HepG2 (cell line): ENCODE results near the gene TSKU. TPM values are rescaled to one million over a fixed set of nuclear protein-coding genes. Genes with fewer than 3 reads are reported as not detected.
A peak's percentile ranks its signal among the peaks of the same experiment; 100 is the strongest.

Source experiments
- ARID2 ChIP-seq: sonication (generic); formaldehyde crosslinking; IDR thresholded peaks from 2 replicates; pipeline ENCODE4 v1.8.1; 2022; ENCODE audit warnings: mild to moderate bottlenecking, missing genetic modification reagents, borderline replicate concordance
- DNMT1 ChIP-seq: sonication (generic); formaldehyde crosslinking; IDR thresholded peaks from 2 replicates; pipeline ENCODE4 v1.5.1; 2020; ENCODE audit warnings: mild to moderate bottlenecking, missing genetic modification reagents
- GTF3A ChIP-seq: sonication (generic); formaldehyde crosslinking; conservative IDR thresholded peaks from 2 replicates; pipeline ENCODE4 v1.4.0; 2020; ENCODE audit warnings: mild to moderate bottlenecking, missing genetic modification reagents
- HMG20A ChIP-seq: IDR thresholded peaks from 2 replicates; pipeline ENCODE4 v1.6.1; 2016; ENCODE audit warnings: borderline replicate concordance
- KDM2A ChIP-seq: sonication (generic); formaldehyde crosslinking; IDR thresholded peaks from 2 replicates; pipeline ENCODE4 v1.4.0; 2020; ENCODE audit warnings: low read depth, missing genetic modification reagents, borderline replicate concordance
- NFE2L2 ChIP-seq: fragments of 150-350 bp; IDR thresholded peaks from 2 replicates; pipeline ENCODE4 v1.6.1; 2014; ENCODE audit warnings: low read length
- ZBTB20 ChIP-seq: sonication (generic); formaldehyde crosslinking; IDR thresholded peaks from 2 replicates; pipeline ENCODE4 v1.8.1; 2023; ENCODE audit warnings: missing genetic modification reagents, low read depth, mild to moderate bottlenecking, borderline replicate concordance
- ZBTB8A ChIP-seq: sonication (generic); formaldehyde crosslinking; IDR thresholded peaks from 2 replicates; pipeline ENCODE4 v1.4.0; 2020; ENCODE audit warnings: mild to moderate bottlenecking, low read depth, missing genetic modification reagents, borderline replicate concordance
- ZNF558 ChIP-seq: sonication (generic); formaldehyde crosslinking; IDR thresholded peaks from 2 replicates; pipeline ENCODE4 v1.9.0; 2022; ENCODE audit warnings: mild to moderate bottlenecking, missing genetic modification reagents, borderline replicate concordance
- ZSCAN20 ChIP-seq: sonication (generic); formaldehyde crosslinking; IDR thresholded peaks from 2 replicates; pipeline ENCODE4 v1.4.0; 2020; ENCODE audit warnings: missing genetic modification reagents, mild to moderate bottlenecking, borderline replicate concordance
- polyA plus RNA-seq, 8 experiments: library from polyadenylated mRNA; depleted of rRNA in 3 of 8; stranded (reverse) in 7 of 8; unstranded in 1 of 8; fragments of >200 nt; fragmentation: Illumina TruSeq in 4 of 8; extraction: Trizol in 4 of 8; gene quantifications; 2 replicates each; pipeline versions ENCODE4 v1.2.1 to v1.2.3, GENCODE V29; 2011 to 2016; ENCODE audit warnings: low read depth in 4 of 8, missing spikeins in 1 of 8, mixed read lengths in 1 of 8; ENCODE audit not compliant: insufficient read depth in 1 of 8
- total RNA-seq, 5 experiments: library from RNA; depleted of rRNA; stranded (reverse); fragments of >200 nt; fragmentation: Illumina TruSeq; extraction: Trizol; gene quantifications; 2 replicates each; pipeline ENCODE4 v1.2.3, GENCODE V29; 2016; ENCODE audit warnings: low read depth in 1 of 5
- TF ChIP-seq, protein P1 (sequence below): sonication (generic); formaldehyde crosslinking; IDR thresholded peaks from 2 replicates; pipeline ENCODE4 v1.5.0; 2020; ENCODE audit warnings: mild to moderate bottlenecking, missing genetic modification reagents
- TF ChIP-seq, protein P2 (sequence below): sonication (generic); formaldehyde crosslinking; IDR thresholded peaks from 2 replicates; pipeline ENCODE4 v1.8.0; 2022; ENCODE audit warnings: missing genetic modification reagents, mild to moderate bottlenecking, moderate library complexity, borderline replicate concordance
- TF ChIP-seq, protein P3 (sequence below): sonication (generic); formaldehyde crosslinking; IDR thresholded peaks from 2 replicates; pipeline ENCODE4 v1.4.0; 2020; ENCODE audit warnings: mild to moderate bottlenecking, missing genetic modification reagents
- TF ChIP-seq, protein P4 (sequence below): sonication (generic); formaldehyde crosslinking; IDR thresholded peaks from 2 replicates; pipeline ENCODE4 v1.4.0; 2020; ENCODE audit warnings: missing genetic modification reagents, mild to moderate bottlenecking, borderline replicate concordance
- TF ChIP-seq, protein P5 (sequence below): sonication (generic); formaldehyde crosslinking; IDR thresholded peaks from 2 replicates; pipeline ENCODE4 v1.5.1; 2020; ENCODE audit warnings: mild to moderate bottlenecking, missing genetic modification reagents, borderline replicate concordance

The TSKU gene
- total and polyA plus RNA-seq, 2 of the 13 experiments (the other 11 are each of a cell fraction or from before 2014, with no cell fraction given), result 20.3 to 21.4 TPM

DNA sequence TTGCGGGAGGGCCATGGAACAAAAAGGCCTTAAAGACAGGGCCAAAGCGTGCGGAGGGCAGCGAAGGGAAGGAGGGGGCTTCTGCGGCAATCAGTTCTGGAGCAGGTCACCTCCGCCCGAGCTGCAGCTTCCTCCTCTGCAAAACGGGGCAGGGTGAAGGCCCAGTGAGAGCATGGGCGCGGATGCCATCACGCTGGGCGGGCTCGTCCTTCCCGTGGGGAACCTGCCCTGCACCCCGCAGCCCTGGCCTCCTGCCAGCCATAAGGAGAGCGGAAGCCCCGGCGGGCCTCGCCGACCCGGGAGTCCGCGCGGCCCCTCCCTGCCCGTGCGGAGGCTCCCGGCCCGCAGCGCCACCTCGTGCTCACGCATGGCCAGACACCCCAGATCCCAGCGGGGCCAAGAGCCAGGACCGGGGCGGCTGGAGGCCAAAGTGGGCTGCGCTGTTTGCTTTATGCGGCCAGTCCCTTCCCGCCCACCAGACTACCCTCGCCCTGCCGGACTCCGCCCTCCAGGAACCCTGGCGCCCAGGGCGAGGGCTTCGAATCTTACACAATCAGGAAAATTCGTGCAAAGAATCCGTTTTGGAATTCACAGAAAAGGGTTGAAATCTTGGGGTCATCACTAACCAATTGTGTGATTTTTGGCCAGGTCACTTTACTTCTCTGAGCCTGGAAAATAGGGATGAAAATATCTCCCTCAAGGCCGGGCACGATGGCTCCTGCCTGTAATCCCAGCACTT is 16.1 kb downstream of the TSKU start (continued):
- TF ChIP-seq, protein P1, sequence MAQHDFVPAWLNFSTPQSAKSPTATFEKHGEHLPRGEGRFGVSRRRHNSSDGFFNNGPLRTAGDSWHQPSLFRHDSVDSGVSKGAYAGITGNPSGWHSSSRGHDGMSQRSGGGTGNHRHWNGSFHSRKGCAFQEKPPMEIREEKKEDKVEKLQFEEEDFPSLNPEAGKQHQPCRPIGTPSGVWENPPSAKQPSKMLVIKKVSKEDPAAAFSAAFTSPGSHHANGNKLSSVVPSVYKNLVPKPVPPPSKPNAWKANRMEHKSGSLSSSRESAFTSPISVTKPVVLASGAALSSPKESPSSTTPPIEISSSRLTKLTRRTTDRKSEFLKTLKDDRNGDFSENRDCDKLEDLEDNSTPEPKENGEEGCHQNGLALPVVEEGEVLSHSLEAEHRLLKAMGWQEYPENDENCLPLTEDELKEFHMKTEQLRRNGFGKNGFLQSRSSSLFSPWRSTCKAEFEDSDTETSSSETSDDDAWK (CRISPR knock-in tag), result no peak
- TF ChIP-seq, protein P2, sequence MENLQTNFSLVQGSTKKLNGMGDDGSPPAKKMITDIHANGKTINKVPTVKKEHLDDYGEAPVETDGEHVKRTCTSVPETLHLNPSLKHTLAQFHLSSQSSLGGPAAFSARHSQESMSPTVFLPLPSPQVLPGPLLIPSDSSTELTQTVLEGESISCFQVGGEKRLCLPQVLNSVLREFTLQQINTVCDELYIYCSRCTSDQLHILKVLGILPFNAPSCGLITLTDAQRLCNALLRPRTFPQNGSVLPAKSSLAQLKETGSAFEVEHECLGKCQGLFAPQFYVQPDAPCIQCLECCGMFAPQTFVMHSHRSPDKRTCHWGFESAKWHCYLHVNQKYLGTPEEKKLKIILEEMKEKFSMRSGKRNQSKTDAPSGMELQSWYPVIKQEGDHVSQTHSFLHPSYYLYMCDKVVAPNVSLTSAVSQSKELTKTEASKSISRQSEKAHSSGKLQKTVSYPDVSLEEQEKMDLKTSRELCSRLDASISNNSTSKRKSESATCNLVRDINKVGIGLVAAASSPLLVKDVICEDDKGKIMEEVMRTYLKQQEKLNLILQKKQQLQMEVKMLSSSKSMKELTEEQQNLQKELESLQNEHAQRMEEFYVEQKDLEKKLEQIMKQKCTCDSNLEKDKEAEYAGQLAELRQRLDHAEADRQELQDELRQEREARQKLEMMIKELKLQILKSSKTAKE (CRISPR knock-in tag), result peak; percentile 43; the same call in 1 of the 2 replicates
- TF ChIP-seq NFE2L2, result no peak
- TF ChIP-seq KDM2A (CRISPR knock-in tag), result peak; percentile 99
- no peak for TF ChIP-seq ZBTB8A (CRISPR knock-in tag)
- TF ChIP-seq, protein P3, sequence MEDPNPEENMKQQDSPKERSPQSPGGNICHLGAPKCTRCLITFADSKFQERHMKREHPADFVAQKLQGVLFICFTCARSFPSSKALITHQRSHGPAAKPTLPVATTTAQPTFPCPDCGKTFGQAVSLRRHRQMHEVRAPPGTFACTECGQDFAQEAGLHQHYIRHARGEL, result no peak
- TF ChIP-seq ARID2, result no peak
- peak; percentile 67; the same call in 1 of the 2 replicates for TF ChIP-seq ZBTB20 (CRISPR knock-in tag)
- 0 out of 2 replicates have a peak, but pooled peaks have one; percentile 32 for TF ChIP-seq GTF3A (CRISPR knock-in tag)
- no peak for TF ChIP-seq ZSCAN20
- TF ChIP-seq HMG20A, result no peak
- TF ChIP-seq, protein P4, sequence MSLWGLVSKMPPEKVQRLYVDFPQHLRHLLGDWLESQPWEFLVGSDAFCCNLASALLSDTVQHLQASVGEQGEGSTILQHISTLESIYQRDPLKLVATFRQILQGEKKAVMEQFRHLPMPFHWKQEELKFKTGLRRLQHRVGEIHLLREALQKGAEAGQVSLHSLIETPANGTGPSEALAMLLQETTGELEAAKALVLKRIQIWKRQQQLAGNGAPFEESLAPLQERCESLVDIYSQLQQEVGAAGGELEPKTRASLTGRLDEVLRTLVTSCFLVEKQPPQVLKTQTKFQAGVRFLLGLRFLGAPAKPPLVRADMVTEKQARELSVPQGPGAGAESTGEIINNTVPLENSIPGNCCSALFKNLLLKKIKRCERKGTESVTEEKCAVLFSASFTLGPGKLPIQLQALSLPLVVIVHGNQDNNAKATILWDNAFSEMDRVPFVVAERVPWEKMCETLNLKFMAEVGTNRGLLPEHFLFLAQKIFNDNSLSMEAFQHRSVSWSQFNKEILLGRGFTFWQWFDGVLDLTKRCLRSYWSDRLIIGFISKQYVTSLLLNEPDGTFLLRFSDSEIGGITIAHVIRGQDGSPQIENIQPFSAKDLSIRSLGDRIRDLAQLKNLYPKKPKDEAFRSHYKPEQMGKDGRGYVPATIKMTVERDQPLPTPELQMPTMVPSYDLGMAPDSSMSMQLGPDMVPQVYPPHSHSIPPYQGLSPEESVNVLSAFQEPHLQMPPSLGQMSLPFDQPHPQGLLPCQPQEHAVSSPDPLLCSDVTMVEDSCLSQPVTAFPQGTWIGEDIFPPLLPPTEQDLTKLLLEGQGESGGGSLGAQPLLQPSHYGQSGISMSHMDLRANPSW (CRISPR knock-in tag), result no peak; the same call in 1 of the 2 replicates
- TF ChIP-seq, protein P5, sequence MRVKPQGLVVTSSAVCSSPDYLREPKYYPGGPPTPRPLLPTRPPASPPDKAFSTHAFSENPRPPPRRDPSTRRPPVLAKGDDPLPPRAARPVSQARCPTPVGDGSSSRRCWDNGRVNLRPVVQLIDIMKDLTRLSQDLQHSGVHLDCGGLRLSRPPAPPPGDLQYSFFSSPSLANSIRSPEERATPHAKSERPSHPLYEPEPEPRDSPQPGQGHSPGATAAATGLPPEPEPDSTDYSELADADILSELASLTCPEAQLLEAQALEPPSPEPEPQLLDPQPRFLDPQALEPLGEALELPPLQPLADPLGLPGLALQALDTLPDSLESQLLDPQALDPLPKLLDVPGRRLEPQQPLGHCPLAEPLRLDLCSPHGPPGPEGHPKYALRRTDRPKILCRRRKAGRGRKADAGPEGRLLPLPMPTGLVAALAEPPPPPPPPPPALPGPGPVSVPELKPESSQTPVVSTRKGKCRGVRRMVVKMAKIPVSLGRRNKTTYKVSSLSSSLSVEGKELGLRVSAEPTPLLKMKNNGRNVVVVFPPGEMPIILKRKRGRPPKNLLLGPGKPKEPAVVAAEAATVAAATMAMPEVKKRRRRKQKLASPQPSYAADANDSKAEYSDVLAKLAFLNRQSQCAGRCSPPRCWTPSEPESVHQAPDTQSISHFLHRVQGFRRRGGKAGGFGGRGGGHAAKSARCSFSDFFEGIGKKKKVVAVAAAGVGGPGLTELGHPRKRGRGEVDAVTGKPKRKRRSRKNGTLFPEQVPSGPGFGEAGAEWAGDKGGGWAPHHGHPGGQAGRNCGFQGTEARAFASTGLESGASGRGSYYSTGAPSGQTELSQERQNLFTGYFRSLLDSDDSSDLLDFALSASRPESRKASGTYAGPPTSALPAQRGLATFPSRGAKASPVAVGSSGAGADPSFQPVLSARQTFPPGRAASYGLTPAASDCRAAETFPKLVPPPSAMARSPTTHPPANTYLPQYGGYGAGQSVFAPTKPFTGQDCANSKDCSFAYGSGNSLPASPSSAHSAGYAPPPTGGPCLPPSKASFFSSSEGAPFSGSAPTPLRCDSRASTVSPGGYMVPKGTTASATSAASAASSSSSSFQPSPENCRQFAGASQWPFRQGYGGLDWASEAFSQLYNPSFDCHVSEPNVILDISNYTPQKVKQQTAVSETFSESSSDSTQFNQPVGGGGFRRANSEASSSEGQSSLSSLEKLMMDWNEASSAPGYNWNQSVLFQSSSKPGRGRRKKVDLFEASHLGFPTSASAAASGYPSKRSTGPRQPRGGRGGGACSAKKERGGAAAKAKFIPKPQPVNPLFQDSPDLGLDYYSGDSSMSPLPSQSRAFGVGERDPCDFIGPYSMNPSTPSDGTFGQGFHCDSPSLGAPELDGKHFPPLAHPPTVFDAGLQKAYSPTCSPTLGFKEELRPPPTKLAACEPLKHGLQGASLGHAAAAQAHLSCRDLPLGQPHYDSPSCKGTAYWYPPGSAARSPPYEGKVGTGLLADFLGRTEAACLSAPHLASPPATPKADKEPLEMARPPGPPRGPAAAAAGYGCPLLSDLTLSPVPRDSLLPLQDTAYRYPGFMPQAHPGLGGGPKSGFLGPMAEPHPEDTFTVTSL (CRISPR knock-in tag), result peak; percentile 55; the same call in 1 of the 2 replicates
- no peak for TF ChIP-seq ZNF558 (CRISPR knock-in tag)
- TF ChIP-seq DNMT1 (CRISPR knock-in tag), result 0 out of 2 replicates have a peak, but pooled peaks have one; percentile 66
